GM10847 (cell line): ENCODE results near the gene LYPD6.

Experiments
- POLR2A ChIP-seq: IDR thresholded peaks from 2 replicates; pipeline ENCODE4 v1.6.1; 2011; ENCODE audit not compliant: insufficient read length; ENCODE audit errors: extremely low read depth

LYPD6 gene

DNA sequence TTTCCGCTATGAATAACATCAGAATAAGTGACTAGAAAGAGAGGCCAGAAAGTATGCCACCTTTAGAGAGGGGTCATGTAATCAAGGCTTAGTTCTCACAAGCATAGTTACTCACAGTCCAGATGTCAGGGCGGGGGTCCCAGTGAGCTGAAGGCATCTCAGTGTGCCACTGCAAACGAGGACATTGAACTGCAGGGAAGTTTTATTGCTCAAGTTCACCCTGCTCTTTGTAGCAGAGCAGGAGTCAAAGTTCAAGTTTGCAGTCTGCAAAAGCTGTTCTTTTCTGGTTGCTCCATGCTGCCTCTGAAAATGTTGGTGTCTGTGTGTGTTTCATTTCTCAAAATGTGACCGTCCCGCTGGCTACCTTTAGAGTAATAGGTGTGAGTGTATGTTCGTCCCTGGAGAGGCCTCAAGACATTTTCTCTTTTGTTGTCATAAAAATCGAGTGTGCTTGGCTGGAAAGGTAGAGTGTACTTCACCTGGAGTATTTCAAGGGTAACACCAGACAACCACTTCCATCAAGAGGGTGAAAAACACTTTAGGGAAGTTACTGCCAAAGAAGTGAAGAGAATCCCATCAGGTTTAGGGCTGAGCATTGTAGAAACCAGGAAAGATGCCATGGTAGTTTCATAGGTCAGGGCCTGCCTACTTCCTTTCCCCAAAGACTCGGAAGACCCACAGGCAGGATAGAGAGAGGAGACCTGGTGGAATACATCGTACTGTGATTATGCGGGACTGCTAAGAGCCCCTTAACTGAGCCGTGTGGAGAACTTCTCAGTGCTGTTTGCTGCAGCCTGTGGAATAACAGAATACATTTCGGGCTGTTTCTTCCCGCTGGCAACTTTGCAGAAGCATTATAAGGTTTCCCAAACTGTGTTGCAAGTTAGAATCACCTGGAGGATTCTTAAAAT, 89.9 kb downstream of the LYPD6 start:
- TF ChIP-seq POLR2A, result no peak

GRCh38 chr2:149421791-149422190, 91.4 kb downstream of the LYPD6 start:
- no peak for TF ChIP-seq POLR2A

DNA sequence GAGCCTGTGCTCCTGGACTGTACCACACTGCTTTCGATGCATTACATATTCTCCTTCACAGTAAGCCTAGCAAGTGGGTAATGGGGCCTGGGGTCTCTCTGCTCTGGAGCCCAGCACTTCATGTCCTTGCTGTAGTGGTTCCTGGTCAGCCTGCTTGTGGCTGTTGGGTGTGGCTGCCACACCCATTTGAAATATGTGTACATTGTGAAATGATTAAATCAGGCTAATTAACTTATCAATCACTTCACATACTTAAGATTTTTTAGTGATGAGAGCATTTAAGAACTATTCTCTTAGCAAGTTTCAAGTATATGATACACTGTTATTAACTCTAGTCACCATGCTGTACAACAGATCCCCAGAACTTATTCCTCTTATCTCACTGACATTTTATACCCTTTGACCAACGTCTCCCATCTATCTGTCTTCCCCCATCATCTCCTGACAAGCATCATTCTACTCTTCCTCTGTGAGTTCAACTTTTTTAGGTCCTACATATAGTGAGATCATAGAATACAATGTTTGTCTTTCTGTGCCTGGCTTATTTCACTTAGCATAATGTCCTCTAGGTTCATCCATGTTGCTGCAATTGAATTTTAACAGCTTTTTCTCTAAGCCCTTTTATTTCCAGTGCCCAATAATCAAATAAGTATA, 92.1 kb downstream of the LYPD6 start:
- no peak for TF ChIP-seq POLR2A

GRCh38 chr2:149422991-149423338, 92.6 kb downstream of the LYPD6 start:
- no peak for TF ChIP-seq POLR2A

- TF ChIP-seq POLR2A, result no peak
Observed at GRCh38 chr2:149423630-149424029, 93.2 kb downstream of the LYPD6 start.

DNA sequence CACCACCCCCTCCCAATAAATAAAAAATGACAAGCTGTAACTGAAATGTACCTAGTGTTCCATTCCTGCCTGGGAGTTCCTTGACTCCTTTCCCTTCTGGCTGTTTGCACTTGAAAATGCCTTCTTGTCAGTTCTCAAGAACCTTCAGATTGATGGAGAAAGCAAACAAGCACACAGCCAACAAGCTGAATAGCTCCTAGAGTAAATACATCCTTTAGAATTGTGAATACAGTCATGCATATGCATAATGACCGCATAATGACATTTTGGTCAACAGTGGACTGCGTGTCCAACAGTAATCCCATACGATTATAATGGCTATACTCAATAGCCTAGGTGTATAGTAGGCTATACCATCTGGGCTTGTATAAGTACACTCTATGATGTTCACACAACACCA, 97.0 kb downstream of the LYPD6 start:
- TF ChIP-seq POLR2A, result no peak

DNA sequence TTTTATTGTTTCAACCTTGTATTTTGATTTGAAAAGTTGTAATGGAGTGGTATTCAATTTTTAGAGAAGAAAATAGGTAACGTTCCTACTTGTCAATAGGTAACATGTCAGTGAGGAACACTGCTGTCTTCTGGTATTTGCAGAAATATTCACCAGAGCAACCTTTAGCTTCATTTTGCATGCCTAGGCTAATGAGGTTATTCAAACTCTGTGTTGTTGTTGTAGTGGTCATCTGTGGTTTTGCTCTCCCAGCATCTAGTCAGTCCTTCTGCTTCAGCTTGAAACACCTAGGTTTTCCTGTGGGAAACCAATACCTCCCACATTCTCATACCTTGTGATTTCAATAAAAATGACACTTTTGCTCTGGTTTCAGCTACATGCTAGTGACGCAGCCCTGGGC, 98.4 kb downstream of the LYPD6 start:
- no peak for TF ChIP-seq POLR2A

DNA sequence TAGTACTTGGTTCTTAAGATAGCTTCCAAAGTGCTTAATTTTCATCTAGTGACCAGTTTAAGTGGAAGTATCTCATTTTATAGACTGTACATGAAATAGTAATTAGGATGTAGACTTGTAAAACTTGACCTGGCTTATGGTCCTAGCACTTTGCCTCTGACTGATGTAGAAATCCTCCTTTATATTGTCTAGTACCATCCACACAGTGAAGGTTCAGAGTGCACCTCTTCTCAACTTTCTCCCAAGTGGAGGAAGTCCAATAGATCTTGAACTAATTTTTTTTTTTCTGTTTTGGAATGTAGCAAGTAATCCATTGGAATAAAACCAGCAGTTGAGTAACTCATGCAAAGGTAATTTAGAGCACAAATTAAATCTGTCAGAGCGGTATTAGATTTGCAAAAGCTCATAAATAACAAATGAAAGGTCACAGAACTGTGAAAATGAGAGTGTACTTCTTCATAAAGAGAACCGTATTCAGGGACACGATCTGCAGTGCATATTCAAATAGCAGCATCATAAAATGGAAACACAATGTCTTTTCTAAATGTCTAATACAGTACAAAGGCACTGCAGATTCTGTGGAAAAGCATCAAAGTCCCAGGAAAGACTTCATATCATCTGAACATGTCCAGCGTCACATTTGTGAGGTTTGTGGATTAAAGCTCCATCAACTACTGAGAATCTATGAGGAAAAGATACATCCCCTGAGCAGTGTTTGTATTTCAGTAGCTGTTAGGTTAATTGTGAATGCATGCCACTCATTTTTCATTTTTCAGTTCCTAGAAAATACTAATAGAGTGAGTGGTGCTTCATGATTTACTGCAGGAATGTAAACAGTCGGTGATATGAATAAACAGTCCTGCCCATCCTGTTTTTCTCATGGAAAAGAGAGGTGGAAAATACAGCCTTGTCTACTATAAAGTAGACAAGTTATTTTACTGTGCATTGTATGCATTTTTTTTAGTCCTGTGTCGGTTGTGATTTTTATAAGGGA, 100.7 kb downstream of the LYPD6 start:
- no peak for TF ChIP-seq POLR2A

DNA sequence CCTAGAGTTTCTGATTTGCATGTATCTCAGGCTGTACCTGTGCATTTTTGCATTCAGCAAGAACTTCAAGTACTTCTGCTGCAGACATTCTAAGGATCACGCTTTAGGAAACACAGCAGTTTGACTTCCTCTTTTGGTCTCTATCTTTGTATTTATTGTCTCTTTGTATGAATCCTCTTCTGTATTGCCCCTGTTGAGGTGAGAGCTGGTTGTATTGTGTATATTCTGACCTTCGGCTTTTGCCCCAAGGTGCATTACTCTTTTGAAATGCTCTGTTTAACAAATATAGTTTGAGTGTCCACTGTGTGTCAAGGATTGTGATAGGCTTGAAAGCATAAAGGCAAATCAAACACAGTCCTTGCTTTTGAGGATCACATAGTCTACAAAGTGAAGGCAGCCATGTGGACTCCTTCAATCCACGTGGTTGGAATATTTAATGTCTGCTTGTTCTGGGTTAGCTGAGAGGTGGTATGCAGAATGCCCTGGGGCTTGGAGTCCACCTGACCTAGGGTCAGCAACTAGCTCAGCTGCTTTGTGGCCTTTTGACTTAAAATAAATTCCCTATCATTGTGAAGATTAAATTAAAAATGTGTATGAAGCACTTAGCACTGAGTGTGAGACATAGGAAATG, 108.1 kb downstream of the LYPD6 start:
- no peak for TF ChIP-seq POLR2A

DNA sequence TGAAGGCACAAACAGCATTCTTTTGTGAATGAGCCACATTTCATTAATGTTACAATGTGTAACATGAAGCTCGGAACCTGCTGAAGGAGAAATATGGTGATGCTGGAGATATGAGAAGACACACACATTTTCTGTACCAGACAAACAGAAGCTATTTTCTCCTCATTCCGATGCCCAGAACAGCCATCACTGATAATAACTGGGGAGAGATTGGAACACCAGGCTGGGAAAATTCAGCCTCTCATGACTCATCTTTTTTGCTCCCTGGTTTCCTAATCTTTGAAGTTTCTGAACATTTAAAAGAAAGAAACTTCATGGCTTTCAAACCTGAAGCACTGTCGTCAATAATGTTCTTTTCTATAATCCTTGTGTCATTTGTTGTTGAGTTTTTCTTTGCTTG, 110.9 kb downstream of the LYPD6 start:
- no peak for TF ChIP-seq POLR2A

DNA sequence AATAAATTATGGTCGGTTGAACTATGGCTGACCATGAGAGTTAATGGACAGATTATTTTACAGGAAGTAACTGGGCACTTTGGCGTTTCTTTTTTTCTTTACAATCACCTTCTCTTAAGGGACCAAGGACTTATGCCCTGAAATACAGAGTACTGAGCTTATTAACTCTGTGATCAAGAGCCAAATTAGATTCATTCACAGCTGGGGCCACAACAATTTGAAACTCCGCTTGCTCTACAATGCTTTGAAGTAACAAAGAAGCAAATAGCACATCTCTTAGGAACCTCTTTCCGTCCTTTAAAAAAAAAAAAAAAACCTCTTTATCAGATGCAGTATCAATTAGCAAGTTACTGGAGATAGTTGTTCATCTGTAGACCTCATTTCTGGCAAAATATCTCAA, 112.0 kb downstream of the LYPD6 start:
- TF ChIP-seq POLR2A, result no peak

DNA sequence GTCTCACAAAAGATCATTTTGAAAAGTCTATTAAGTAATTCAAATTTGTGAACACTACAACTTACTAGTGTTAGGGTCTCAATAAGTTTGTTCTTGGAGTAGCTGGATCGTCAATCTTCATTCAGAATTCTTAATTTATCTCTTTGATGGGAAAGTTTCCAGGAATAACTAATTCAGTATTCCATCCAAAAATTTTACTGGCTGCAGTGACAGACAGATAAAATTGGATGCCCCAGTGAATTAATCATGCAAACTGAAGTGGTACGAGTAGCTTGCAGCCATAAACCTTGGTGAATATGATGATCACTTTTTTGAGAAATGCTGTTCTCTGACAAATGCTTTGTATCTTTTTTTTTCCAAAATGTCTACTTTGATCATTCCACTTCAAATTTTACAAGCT, 112.8 kb downstream of the LYPD6 start:
- TF ChIP-seq POLR2A, result no peak

GRCh38 chr2:149446748-149447147, 116.4 kb downstream of the LYPD6 start:
- TF ChIP-seq POLR2A, result no peak

GRCh38 chr2:149448315-149448714, 117.9 kb downstream of the LYPD6 start:
- TF ChIP-seq POLR2A, result no peak

GRCh38 chr2:149449017-149449416, 118.6 kb downstream of the LYPD6 start:
- no peak for TF ChIP-seq POLR2A
